DMS 273 (cell line): Measurements from ENCODE around the gene SLC30A10.
A peak's percentile ranks its signal among the peaks of the same experiment; 100 is the strongest.
"Not testable (repeated sequence)": the region's sequence is repeated elsewhere in the genome, so short reads cannot be mapped to it uniquely, and the experiment has no call there.

Source experiments
- DNase-seq: peaks from one replicate; lab custom pipeline; 2025; ENCODE audit not compliant: unreplicated experiment; lab: John Stamatoyannopoulos, UW

The SLC30A10 gene

DNA sequence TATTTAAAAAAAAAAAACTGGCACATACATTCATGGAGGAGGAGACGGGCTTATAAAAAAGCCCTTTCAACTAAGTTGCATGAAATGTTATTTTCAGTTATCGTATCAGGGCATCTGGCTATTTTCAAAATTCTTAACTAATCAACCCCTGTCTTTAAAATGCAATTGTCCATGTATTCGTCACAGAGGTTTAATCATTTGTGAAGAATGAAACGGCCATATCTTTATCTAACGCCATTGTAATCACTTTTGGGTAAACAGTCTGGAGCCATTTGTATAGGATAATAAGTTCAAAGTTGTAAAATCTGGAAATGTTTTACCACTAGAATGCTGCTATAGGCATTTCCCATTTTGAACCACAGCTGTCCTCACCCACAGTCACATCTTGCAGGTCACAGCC is 30.4 kb downstream of the SLC30A10 start:
- DNase-seq = no peak

DNA sequence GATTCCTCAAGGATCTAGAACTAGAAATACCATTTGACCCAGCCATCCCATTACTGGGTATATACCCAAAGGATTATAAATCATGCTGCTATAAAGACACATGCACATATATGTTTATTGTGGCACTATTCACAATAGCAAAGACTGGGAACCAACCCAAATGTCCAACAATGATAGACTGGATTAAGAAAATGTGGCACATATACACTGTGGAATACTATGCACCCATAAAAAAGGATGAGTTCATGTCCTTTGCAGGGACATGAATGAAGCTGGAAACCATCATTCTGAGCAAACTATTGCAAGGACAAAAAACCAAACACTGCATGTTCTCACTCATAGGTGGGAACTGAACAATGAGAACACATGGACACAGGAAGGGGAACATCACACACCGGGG is 36.1 kb downstream of the SLC30A10 start:
- not testable (repeated sequence) for DNase-seq

DNA sequence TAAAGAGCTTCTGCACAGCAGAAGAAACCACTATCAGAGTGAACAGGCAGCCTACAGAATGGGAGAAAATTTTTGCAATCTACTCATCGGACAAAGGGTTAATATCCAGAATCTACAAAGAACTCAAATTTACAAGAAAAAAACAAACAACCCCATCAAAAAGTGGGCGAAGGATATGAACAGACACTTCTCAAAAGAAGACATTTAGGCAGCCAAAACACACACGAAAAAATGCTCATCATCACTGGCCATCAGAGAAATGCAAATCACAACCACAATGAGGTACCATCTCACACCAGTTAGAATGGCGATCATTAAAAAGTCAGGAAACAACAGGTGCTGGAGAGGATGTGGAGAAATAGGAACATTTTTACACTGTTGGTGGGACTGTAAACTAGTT is 36.5 kb downstream of the SLC30A10 start:
- DNase-seq = not testable (repeated sequence)

DNA sequence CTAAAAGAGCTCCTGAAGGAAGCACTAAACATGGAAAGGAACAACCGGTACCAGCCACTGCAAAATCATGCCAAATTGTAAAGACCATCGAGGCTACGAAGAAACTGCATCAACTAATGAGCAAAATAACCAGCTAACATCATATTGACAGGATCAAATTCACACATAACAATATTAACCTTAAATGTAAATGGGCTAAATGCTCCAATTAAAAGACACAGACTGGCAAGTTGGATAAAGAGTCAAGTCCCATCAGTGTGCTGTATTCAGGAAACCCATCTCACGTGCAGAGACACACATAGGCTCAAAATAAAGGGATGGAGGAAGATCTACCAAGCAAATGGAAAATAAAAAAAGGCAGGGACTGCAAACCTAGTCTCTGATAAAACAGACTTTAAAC is 39.7 kb downstream of the SLC30A10 start:
- not testable (repeated sequence) for DNase-seq

DNA sequence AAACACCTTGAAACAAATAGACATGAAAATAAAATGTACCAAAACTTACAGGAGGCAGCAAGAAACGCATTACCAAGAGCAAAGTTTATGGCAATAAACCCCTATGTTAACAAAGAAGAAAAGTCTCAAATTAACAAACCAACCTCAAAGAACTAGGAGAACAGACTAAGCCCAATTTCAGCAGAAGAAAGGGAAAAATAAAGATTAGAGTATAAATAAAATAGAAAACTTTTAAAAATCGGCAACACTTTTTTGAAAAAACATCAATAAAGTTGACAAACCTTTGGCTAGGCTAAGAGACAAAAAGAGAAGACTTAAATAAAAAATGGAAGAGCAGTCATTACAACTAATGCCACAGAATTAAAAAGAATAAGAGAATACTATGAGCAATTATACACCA is 42.7 kb downstream of the SLC30A10 start:
- no peak for DNase-seq

DNA sequence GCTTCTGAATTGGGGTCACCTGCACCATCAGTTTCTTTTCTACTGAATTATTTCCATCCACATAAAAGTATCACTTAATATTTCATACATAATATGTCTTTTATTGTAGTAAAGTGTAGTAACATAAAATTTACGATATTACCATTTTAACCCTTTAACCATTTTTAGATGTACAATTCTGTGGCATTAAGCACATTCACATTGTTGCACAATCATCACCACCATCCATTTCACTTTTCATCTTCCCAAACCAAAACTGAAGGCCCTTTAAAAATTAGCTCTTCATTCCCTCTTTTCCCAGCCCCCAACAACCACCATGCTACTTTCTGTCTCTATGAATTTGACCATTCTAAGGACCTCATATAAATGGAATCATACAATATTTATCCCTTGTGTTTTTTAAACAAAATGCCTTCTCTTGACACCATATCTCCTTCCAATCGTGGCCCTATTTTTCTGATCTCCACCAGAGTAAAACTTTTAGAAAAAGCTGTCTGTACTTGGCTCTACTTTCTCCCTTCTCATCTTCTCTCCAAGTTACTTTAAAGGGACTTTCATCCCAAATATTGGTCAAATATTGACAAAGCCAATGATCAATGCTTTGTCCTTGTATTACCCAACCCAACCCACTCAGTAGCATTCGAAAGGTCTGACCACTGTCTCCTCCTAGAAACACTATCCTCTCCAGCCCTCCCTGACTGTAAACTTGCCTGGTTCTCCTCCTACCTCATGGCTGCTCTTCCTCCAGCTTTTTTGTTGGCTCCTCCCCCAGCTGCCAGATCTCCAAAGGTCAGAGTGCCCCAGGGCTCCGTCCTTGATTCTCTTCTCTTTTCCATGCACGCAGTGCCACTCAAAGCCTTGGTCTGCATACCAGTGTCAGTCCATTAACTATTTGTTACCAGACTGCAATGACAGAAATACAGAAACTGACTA is 44.7 kb downstream of the SLC30A10 start:
- DNase-seq = no peak

DNA sequence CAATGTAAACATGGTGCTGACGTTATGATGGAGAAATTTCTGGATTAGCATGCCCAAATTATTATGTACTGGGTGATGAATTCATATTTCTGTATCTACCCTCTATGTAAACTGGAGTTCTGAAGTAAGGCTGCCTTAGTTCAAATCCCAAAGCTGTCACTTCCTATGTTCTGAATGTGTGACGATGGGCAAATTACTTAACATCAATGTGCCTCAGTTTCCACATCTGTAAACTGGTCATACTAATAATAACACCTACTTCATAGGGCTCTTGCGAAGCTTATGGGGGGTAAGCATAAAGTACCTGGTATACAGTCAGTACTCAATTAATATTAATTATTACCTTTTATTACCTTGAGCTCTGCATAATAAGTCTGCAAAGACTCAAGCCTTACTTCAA is 45.6 kb downstream of the SLC30A10 start:
- DNase-seq = no peak

DNA sequence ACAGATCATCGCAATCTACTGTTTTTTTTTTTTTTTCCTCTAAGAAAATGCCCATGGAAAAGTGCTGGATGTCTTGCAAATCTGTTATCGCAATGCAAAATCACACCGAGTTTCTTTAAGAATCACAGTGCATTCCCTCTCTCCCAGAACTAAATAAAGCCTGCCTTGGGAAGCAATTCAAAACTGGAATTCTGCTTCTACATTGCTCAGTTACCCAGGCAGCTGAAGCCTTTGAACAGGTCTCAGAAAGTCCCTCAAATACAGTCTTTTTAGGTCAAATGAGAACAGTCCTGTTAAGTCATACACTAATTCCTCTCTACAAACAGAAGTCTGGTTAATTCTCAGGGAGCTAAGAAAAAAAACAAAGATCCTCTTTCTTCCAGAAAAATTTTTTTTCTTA is 46.3 kb downstream of the SLC30A10 start:
- DNase-seq = no peak

DNA sequence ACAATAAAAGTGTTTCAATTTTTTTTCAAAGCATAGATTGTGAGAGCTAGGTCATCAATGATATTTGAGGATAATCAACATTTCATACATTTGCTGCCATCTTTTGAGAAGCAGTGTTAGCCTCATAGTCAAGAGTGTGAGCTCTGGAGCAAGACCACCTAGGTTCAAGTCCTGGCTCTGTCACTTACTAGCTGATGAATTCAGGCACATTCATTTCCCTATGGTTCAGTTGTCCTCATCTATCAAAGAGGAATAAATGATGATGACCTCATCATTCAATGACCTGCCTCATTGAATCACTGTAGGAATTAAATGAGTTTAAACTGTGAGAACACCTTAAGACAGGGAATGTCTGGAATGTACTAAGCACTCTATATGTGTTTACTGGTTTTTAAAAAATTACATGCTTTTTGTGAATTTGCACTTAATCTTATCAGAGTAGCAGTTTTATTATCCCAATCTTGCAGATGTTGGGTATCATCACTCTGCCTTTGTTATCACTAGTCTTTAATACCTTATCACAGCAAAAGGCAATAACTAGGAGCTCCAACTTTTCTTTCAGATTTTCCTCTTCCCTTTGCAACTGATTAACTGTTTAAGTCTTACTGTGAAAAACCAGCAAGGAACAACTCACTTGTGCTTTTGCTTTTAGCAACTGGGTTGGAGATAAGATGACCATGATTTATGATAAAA is 47.4 kb downstream of the SLC30A10 start:
- no peak for DNase-seq

DNA sequence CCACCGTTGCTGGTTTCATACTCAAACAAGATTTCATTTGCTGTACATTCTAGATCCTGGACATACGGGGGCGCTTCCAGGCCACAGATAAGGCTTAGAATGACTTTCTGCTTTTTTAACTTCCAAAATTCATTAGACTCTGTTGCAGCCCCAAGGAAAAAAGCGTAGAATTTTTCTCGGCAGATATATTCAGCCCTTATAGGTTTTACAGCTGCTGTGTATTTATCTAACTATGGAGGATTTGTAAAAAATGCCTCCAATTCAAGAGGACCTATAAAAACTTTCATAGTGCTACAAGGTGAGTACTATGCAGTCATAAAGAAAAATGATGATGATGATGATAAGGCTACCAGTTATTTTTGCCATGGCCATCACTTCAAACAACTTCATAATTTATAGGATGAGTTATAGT is 51.6 kb downstream of the SLC30A10 start:
- peak; percentile 13 for DNase-seq

DNA sequence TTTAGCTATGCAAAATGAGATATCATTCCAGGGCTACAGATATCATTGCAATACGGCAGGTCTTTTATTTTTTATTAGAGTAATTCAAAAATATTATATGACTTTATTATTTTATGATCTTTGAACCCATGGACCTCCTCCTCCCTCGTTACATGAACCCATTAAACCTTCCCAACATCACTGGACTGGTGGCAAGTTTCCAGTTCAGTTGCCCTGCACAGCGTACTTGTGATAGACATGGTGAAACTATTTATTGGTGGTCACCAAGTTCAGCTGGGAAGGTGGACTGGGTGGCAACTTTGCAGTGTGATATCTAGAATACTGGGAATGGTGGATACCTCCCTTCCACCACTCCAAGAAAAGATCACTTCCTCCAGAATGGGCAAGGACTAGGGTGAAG is 52.5 kb downstream of the SLC30A10 start:
- no peak for DNase-seq

DNA sequence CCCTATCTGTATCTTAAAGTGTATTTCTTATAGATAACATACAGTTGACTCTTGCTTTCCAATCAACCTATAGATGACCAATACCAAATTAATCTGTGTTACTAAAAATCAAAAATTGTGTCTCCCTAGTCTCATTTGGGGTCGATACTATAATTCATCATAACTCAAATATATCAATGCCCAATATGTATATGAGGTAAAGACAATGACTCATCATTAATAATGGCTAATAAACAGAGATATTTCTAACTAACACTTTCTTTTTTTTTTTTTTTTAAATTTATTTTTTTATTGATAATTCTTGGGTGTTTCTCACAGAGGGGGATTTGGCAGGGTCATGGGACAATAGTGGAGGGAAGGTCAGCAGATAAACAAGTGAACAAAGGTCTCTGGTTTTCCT is 55.8 kb downstream of the SLC30A10 start:
- not testable (repeated sequence) for DNase-seq

DNA sequence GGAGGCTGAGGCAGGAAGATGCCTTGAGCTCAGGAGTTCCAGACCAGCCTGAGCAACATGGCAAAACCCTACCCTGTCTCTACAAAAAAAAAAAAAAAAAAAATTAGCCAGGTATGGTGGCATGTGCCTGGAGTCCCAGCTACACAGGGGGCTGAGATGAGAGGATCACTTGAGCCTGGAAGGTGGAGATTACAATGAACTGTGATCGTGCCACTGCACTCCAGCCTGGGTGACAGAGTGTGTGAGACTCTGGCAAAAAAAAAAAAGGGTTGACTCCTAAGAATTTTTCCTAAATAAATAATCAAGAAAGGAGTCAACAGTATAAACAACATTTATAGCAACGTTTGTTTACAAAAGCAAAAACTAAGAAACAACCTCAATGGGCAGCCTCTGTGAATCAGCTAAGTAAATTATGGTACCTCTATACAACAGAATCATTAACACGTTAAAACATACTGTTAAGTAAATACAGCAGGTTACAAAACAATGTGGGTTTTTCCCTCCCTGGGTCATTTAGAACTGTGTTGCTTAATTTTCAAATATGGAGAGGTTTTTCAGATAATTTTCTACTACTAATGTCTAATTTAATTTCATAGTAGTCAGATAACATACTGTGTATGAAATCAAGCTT is 56.8 kb downstream of the SLC30A10 start:
- no peak for DNase-seq

DNA sequence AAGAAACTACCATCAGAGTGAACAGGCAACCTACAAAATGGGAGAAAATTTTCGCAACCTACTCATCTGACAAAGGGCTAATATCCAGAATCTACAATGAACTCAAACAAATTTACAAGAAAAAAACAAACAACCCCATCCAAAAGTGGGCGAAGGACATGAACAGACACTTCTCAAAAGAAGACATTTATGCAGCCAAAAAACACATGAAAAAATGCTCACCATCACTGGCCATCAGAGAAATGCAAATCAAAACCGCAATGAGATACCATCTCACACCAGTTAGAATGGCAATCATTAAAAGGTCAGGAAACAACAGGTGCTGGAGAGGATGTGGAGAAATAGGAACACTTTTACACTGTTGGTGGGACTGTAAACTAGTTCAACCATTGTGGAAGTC is 59.7 kb downstream of the SLC30A10 start:
- not testable (repeated sequence) for DNase-seq
